Tibial nerve (tissue), 3 donors: ENCODE results near the gene OPCML.

Experiments
- POLR2A ChIP-seq, 2 donors: fragments of 450-650 bp; IDR thresholded peaks; one replicate each; pipeline ENCODE4 v1.6.1; 2017; ENCODE audit warnings: antibody characterized with exemption in 2 of 2, mild to moderate bottlenecking in 2 of 2, moderate library complexity in 2 of 2
- TF ChIP-seq, protein P1 (sequence below), 5 experiments: fragments of 200-600 bp in 3 of 5; fragments of 450-650 bp in 2 of 5; sonication (generic) in 3 of 5; IDR thresholded peaks; one replicate each; pipeline ENCODE4 v1.5.1; 2016 to 2019; ENCODE audit warnings: antibody characterized with exemption in 5 of 5, mild to moderate bottlenecking in 3 of 5, moderate library complexity in 2 of 5

DNA sequence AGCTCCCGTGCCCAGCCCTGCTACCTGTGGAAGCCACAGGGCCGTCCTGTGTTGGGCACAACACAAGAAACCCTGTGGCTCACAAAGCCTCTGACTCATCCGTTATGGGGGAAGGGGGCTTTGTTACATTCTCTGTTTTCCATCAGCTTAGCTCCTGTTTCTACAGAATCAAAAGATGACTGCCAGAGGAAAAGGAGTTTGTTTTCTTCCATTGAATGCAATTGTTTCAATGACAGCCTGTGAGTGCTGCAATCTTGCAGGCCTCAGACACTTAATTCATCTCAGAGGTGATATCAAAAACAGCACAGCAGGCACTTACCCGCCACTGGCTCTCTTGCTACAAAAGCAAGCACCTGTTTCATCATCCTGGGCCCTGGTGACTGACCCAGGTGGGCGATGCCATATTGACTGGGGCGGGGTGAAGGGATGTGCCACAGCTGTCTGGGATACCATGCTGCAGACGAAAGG lies 194.3 kb downstream of the OPCML start:
- TF ChIP-seq POLR2A (IDR thresholded peaks at IDR 0.05): no peak
- TF ChIP-seq, protein P1, sequence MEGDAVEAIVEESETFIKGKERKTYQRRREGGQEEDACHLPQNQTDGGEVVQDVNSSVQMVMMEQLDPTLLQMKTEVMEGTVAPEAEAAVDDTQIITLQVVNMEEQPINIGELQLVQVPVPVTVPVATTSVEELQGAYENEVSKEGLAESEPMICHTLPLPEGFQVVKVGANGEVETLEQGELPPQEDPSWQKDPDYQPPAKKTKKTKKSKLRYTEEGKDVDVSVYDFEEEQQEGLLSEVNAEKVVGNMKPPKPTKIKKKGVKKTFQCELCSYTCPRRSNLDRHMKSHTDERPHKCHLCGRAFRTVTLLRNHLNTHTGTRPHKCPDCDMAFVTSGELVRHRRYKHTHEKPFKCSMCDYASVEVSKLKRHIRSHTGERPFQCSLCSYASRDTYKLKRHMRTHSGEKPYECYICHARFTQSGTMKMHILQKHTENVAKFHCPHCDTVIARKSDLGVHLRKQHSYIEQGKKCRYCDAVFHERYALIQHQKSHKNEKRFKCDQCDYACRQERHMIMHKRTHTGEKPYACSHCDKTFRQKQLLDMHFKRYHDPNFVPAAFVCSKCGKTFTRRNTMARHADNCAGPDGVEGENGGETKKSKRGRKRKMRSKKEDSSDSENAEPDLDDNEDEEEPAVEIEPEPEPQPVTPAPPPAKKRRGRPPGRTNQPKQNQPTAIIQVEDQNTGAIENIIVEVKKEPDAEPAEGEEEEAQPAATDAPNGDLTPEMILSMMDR (IDR thresholded peaks at IDR 0.05): no peak
